SK-N-SH treated with all-trans-retinoic acid at 6 μM for 48 hours (cell line): ENCODE data around the gene TTC33.

Experiments
- ATAC-seq: fragments of 200-7000 bp; cut with Tn5 transposase; 3 replicates; pipeline ENCODE4 v1.9.1; 2020; ENCODE audit warnings: mild to moderate bottlenecking, moderate library complexity
- ARNTL ChIP-seq: fragments of 450-650 bp; formaldehyde crosslinking; IDR thresholded peaks from 2 replicates; pipeline ENCODE4 v1.5.0; 2020; ENCODE audit warnings: low read depth, mild to moderate bottlenecking, moderate library complexity, borderline replicate concordance
- BACH2 ChIP-seq: fragments of 250-450 bp; sonication (Bioruptor Pico); IDR thresholded peaks from 2 replicates; pipeline ENCODE4 v1.9.0; 2021; ENCODE audit warnings: mild to moderate bottlenecking, borderline replicate concordance
- CSDC2 ChIP-seq: fragments of 250-450 bp; sonication (Bioruptor Pico); IDR thresholded peaks from 2 replicates; pipeline ENCODE4 v1.5.0; 2020; ENCODE audit warnings: mild to moderate bottlenecking, moderate library complexity
- ESRRG ChIP-seq: fragments of 250-450 bp; sonication (Bioruptor Pico); IDR thresholded peaks from 2 replicates; pipeline ENCODE4 v1.6.1; 2021; ENCODE audit warnings: mild to moderate bottlenecking
- GLIS3 ChIP-seq: fragments of 250-450 bp; sonication (Bioruptor Pico); IDR thresholded peaks from 2 replicates; pipeline ENCODE4 v1.5.0; 2020; ENCODE audit warnings: mild to moderate bottlenecking, moderate library complexity
- ISL1 ChIP-seq: fragments of 250-450 bp; sonication (Bioruptor Pico); IDR thresholded peaks from 2 replicates; pipeline ENCODE4 v2.1.2; 2022; ENCODE audit warnings: mild to moderate bottlenecking, moderate library complexity
- PATZ1 ChIP-seq: fragments of 250-450 bp; sonication (Bioruptor Pico); IDR thresholded peaks from 2 replicates; pipeline ENCODE4 v1.8.0; 2020; ENCODE audit warnings: mild to moderate bottlenecking, moderate library complexity, borderline replicate concordance
- POU6F1 ChIP-seq: fragments of 250-450 bp; sonication (Bioruptor Pico); IDR thresholded peaks from 2 replicates; pipeline ENCODE4 v1.8.0; 2021; ENCODE audit warnings: low read depth, mild to moderate bottlenecking, moderate library complexity, borderline replicate concordance
- PPARA ChIP-seq: fragments of 250-450 bp; sonication (Bioruptor Pico); IDR thresholded peaks from 2 replicates; pipeline ENCODE4 v1.5.0; 2020; ENCODE audit warnings: mild to moderate bottlenecking, borderline replicate concordance
- RARB ChIP-seq: fragments of 250-450 bp; sonication (Bioruptor Pico); IDR thresholded peaks from 2 replicates; pipeline ENCODE4 v1.8.0; 2021; ENCODE audit warnings: mild to moderate bottlenecking, moderate library complexity
- SNAI2 ChIP-seq: fragments of 250-450 bp; sonication (Bioruptor Pico); IDR thresholded peaks from 2 replicates; pipeline ENCODE4 v1.5.0; 2020; ENCODE audit warnings: mild to moderate bottlenecking, moderate library complexity
- TCF4 ChIP-seq: fragments of 250-450 bp; sonication (Bioruptor Pico); IDR thresholded peaks from 2 replicates; pipeline ENCODE4 v1.8.0; 2021; ENCODE audit warnings: mild to moderate bottlenecking, moderate library complexity, borderline replicate concordance
- TOX ChIP-seq: fragments of 250-450 bp; sonication (Bioruptor Pico); IDR thresholded peaks from 2 replicates; pipeline ENCODE4 v1.8.0; 2021; ENCODE audit warnings: mild to moderate bottlenecking, moderate library complexity, borderline replicate concordance
- TSHZ2 ChIP-seq: fragments of 250-450 bp; sonication (Bioruptor Pico); IDR thresholded peaks from 2 replicates; pipeline ENCODE4 v1.5.0; 2020; ENCODE audit warnings: mild to moderate bottlenecking, moderate library complexity
- ZC3H10 ChIP-seq: fragments of 250-450 bp; sonication (Bioruptor Pico); IDR thresholded peaks from 2 replicates; pipeline ENCODE4 v1.5.1; 2021; ENCODE audit warnings: mild to moderate bottlenecking, moderate library complexity
- ZFP3 ChIP-seq: fragments of 250-450 bp; sonication (Bioruptor Pico); IDR thresholded peaks from 2 replicates; pipeline ENCODE4 v1.5.0; 2020; ENCODE audit warnings: mild to moderate bottlenecking, moderate library complexity
- ZFP30 ChIP-seq: fragments of 450-650 bp; formaldehyde crosslinking; IDR thresholded peaks from 2 replicates; pipeline ENCODE4 v1.5.0; 2022; ENCODE audit warnings: mild to moderate bottlenecking, moderate library complexity
- ZNF565 ChIP-seq: fragments of 450-650 bp; formaldehyde crosslinking; conservative IDR thresholded peaks from 2 replicates; pipeline ENCODE4 v1.5.0; 2020; ENCODE audit warnings: low read depth, mild to moderate bottlenecking, moderate library complexity
- ZNF70 ChIP-seq: fragments of 450-650 bp; formaldehyde crosslinking; IDR thresholded peaks from 2 replicates; pipeline ENCODE4 v1.5.0; 2020; ENCODE audit warnings: mild to moderate bottlenecking, moderate library complexity
- ZNF8 ChIP-seq: fragments of 450-650 bp; formaldehyde crosslinking; IDR thresholded peaks from 2 replicates; pipeline ENCODE4 v1.5.0; 2020; ENCODE audit warnings: mild to moderate bottlenecking, moderate library complexity

Gene TTC33

GRCh38 chr5:40495237-40495635 lies 260.5 kb downstream of the TTC33 start:
- no peak for ATAC-seq
- TF ChIP-seq ISL1 (CRISPR knock-in tag) (no peak), ZFP3 (CRISPR knock-in tag) (no peak), TSHZ2 (CRISPR knock-in tag) (no peak), ZC3H10 (CRISPR knock-in tag) (no peak), ESRRG (CRISPR knock-in tag) (no peak), PPARA (CRISPR knock-in tag) (no peak), ZNF70 (CRISPR knock-in tag) (no peak), BACH2 (no peak), RARB (CRISPR knock-in tag) (no peak), CSDC2 (CRISPR knock-in tag) (no peak), ARNTL (CRISPR knock-in tag) (no peak), SNAI2 (no peak), ZNF8 (CRISPR knock-in tag) (no peak), ZFP30 (CRISPR knock-in tag) (no peak), ZNF565 (CRISPR knock-in tag) (no peak)

- no peak for ATAC-seq
- no peak for TF ChIP-seq ZFP3 (CRISPR knock-in tag)
- TF ChIP-seq TOX (CRISPR knock-in tag) = no peak
Observed at GRCh38 chr5:40494631-40495236, 261.0 kb downstream of the TTC33 start.

- ATAC-seq = no peak
Observed at GRCh38 chr5:40492056-40492455, 263.7 kb downstream of the TTC33 start.

More at GRCh38 chr5:40492056-40492455, 263.7 kb downstream of the TTC33 start:
- TF ChIP-seq TCF4 (CRISPR knock-in tag) (no peak), ZNF70 (CRISPR knock-in tag) (no peak), PPARA (CRISPR knock-in tag) (no peak), TOX (CRISPR knock-in tag) (no peak), SNAI2 (no peak), ZFP30 (CRISPR knock-in tag) (no peak), ZC3H10 (CRISPR knock-in tag) (no peak), GLIS3 (CRISPR knock-in tag) (no peak), ZFP3 (CRISPR knock-in tag) (no peak), PATZ1 (CRISPR knock-in tag) (no peak), ARNTL (CRISPR knock-in tag) (no peak), CSDC2 (CRISPR knock-in tag) (no peak), ISL1 (CRISPR knock-in tag) (no peak), ZNF565 (CRISPR knock-in tag) (no peak), BACH2 (no peak), TSHZ2 (CRISPR knock-in tag) (no peak), ESRRG (CRISPR knock-in tag) (no peak), POU6F1 (CRISPR knock-in tag) (no peak)
